Measurements from ENCODE around the gene FAM107B. TPM values are rescaled to one million over a fixed set of nuclear protein-coding genes. Genes with fewer than 3 reads are reported as not detected.

FAM107B gene
- total RNA-seq, 1 donor from 2014 or later: 19.0 TPM

DNA sequence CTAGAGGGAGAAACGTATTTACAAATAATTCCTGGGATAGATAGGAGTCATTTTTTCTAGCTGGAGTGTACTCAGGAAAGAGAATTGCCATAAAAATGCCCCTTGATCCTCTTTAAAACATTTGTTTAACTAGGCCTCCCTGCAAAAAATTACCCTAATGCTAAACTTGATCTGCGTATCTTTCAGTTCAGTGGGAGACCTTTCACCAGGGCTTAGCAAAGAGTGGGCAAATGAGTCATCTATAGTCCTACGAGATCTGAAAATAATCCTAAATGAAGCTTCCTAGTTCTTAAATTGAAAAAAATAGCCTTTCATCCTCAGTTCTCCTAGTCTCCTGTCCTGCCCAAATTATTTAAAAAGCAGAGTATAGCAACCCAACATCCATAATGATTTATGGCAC, 245.3 kb downstream of the FAM107B start:
- no peak for ATAC-seq

- no peak for ATAC-seq
These were observed 246.2 kb downstream of the FAM107B start for GRCh38 chr10:14528450-14528849.

DNA sequence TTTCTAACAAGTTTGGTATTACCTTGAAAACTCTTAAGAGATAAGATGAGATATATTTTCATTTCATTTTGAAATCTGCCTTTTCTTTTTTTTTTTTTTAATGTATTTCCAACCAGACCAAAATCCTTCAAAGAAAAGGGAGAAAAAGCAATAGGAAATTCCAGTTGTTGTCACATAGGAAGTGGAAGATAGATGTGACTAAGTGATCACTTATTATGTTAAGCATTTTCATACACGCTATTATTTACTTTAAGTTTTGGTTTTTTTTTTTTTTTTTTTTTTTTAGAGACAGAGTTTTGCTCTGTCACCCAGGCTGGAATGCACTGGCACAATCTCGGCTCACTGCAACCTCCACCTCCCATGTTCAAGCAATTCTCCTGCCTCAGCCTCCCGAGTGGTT, 246.8 kb downstream of the FAM107B start:
- no peak for ATAC-seq

DNA sequence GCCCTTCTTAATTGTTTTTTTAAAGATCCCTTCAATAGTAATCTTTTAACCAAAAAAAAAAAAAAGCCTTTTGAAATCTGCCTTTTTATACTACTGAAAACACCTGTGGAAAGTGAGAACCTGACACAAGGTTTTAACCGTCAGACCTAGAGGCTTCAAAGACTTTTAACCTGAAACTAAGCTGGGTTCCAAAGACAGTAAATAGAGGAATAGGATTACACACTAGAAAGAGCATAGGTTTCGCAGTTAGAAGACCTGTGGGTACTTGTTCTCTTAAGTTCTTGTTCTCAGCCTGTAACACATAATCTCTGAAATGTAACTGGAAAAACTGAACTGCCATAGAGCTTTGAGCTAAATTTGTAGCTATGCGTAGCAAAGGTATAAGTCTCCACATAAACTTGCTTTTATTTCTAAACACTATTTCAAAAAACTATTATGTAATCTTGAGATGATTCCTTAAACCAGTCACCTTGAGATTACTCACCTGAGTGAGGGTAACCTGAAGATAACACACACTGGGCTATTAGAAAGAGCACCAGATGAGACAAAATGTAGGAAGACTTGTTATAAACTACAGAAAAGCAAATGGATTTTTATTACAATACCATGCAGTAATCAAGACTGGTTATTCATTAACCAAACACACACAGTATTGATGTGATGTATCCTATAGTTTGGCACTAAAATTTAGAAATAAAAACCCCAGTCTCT, 247.4 kb downstream of the FAM107B start:
- peak; percentile 31 for ATAC-seq

DNA sequence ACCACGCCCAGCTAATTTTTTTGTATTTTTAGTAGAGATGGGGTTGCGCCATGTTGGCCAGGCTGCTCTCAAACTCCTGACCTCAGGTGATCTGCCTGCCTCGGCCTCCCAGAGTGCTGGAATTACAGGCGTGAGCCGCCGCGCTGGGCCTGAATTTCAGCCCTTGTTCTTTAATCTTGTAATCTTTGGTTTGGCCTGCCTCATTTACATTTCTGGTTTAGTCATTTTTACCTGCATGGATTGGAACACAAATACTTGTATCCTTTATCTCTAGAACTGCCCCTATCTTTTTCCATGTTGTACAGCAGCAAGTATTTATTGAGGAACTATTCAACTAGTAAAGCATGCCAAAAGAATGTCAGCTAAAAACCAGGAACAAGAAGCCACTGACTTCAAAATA, 248.4 kb downstream of the FAM107B start:
- no peak for ATAC-seq

DNA sequence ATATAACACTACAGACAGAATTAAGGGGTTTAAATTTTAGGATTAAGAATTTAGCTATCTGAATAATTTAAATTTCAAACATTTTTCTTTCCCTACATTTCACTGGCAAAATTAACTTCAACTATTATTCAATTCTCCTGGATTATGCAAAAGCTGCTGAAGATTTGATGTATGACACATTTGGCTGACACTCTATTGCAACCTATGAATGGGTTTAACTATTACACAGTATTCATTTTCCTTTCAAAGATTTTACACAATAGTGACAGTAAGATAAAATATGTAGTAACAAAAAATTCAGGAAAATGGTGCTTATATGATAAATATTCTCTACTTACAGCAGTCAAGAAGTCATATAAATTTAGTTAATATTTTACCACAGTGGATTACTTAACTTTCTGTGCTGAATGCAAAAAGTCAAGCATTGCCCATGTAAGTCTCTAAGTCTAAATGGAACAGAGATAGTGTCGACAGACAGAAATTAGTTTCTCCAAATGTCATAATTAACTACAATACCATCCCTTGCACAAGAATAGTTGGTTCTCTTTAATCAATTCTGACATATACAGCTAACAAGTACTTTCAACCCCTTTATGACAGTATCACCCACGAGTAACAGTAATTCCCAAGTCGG, 249.9 kb downstream of the FAM107B start:
- no peak for ATAC-seq

DNA sequence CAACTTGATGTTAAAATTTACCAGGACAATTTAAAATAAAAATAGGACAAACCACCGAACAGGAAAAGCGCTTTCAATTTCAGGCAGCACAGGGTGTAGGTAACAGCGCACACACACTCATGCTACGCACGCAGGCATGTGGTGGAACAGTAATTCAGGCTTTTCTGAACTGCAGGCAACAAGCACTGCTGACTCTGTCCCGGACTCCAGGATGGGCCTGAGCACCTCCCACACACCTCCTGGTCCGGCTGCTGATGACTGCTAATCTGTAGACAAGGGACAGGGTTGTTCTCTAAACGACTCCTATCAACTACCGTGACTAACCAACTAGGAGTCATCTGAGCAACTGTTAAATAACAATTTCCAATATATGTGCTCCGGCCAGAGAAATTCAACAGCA, 251.4 kb downstream of the FAM107B start:
- no peak for ATAC-seq

- no peak for ATAC-seq
These were observed 254.9 kb downstream of the FAM107B start for GRCh38 chr10:14519785-14520184.

- no peak for ATAC-seq
These were observed 256.5 kb downstream of the FAM107B start for GRCh38 chr10:14518149-14518548.

GRCh38 chr10:14513123-14513522, 261.6 kb downstream of the FAM107B start:
- ATAC-seq: no peak

DNA sequence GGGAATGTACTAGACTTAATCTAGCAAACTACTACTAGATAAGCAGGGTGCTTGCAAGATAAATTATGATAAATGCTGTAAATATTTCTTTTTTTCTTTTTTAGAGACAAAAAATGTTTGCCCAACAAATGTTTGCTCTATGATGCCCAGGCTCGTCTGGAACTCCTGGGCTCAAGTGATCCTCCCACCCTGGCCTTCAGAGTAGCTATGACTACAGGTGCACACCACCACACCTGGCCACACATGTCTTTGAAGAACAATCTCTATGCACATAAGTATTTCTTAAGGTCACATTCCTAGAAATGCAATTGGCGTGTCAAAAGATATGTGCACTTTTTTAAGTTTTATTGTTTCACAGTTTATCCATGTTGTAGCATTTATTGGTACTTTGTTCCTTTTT, 264.4 kb downstream of the FAM107B start:
- ATAC-seq: no peak

GRCh38 chr10:14508725-14509124, 266.0 kb downstream of the FAM107B start:
- ATAC-seq: no peak

DNA sequence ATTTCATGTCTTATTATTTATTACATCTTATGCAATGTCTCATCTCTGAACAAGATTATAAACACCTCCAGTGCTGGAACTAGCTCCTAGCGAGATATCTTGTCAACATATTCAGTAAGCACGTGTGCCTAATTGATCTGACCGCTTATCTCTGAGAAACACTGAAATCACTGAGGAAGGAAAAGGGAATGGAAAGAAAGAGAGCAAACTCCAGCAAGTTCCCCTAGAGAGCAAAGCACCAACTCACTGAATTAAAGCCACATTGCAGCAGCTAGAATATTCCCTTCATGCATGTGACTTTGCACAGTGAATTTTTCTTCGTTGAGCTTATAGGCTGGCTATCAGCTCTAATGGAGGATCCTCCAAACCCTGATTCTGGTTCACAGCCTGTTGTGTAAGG, 266.9 kb downstream of the FAM107B start:
- ATAC-seq: no peak

DNA sequence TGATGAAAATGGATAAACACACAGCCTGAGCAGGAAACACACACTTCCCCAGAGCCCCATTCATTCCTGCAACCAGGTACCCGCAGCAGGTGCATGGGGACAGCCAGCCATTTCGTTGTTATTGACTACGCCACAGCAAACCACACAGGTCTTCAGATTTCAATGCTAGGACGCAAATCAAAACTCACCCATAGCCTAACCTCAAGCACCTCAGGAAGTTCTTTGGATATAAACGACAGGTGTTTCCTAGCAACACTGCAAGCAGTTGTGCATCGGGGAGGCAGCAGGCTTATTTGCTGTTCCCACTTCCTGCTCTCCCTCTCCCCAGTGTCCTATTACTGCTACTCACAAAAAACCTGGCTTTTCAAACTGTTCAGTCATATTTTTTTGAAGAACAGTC, 267.5 kb downstream of the FAM107B start:
- no peak for ATAC-seq

GRCh38 chr10:14502431-14502830, 272.3 kb downstream of the FAM107B start:
- ATAC-seq: no peak

GRCh38 chr10:14500172-14500765, 274.4 kb downstream of the FAM107B start:
- no peak for ATAC-seq

DNA sequence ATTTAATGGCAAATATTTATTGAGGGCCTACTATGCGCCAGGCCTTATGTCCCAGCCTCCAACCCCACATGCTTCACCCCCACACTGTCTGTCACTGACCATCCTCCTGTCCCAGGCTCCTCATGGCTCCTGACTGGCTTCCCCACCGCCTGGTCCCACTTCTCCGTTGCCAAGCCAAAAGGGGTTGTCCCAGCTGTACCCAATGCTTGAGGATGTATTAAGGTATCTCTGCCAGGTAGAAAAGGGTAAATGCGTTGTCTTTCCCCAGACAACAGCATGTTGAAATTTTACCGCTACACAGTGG, 275.1 kb downstream of the FAM107B start:
- ATAC-seq: peak; percentile 43

DNA sequence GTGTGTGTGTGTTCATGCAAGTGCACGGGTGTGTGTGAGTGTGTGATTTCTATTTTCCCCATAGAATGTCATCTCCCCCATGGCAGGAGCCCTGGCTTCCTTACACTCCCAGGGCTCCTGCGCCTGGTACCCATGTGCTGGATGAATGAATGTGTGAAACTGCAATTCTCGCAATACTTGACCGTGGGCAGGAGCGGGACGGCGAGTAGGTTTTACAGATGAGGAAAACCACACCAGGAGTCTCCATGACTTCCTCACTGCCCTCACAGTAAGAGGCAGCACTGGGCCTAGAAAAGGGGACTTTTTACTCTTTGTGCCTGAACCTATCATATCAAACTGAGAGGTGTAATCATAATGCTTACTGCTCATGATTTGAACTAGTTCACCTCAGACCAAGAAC, 276.4 kb downstream of the FAM107B start:
- ATAC-seq: no peak

DNA sequence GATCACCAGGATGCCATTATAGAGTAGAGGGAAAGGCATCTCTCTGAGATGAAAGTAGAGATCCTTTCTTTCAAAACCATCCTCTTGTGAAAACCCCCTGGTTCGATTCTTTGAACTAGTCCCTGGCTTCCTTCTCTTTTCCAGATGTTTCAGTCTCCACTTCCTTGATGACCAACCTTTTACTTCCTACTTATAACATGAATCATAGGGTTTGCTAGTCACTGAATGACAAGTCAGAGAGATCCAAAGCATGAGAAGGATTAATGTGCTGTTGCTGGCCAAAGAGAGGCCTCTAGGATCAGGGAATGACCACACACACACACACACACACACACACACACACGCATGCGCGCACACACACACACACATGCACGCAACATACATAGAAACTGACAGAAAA, 282.9 kb downstream of the FAM107B start:
- no peak for ATAC-seq

DNA sequence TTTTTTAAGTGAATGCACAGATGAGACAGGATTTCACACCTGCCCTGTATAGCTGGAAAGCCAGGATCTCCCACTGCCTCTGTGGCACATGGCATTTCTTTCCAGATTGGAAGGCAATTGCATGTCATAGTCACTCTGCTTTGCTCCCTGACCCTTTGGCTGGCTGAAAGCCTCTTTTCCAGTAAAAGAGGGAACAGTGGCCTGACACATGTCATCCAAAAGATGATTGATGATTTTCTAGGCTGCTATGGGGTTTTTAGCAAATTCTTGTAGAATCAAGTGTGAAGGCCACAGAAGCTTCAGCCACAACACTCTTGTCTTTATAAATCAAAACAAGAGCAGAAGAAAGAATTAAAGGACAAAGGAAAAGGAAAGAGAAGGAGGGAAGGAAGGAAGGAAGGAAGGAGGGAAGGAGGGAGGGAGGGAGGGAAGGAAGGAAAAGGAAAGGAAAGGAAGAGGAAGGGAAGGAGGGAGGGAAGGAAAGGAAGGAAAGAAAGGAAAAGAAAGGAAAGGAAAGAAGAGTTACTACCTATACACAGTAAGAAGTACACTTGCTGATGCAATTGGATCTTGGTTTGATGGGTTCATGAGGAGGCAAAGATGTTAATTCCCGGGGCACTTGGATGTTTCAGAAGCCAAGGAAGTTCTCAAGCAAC, 285.0 kb downstream of the FAM107B start:
- no peak for ATAC-seq

GRCh38 chr10:14487488-14487883, 287.2 kb downstream of the FAM107B start:
- ATAC-seq: no peak

- no peak for ATAC-seq
These were observed 287.8 kb downstream of the FAM107B start for GRCh38 chr10:14486777-14487487.

DNA sequence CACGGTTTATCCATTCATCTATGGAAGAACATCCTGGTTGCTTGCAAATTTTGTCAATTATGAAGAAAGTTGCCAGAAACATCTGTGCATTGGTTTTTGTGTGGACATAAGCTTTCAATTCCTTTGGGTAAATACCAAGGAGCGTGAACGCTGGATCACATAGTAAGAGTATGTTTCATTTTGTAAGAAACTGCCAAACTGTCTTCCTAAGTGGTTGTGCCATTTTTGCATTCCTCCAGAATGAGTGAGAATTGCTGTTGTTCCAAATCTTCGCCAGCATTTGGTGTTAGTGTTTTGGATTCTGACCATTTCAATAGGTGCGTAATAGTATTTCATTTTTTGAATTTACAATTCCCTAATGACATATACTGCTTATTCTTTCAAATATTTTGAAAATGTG, 288.7 kb downstream of the FAM107B start:
- ATAC-seq: no peak

All from esophagus mucosa (tissue), 1 donor.